ENCODE measurements around the gene TPO.
"Not testable (repeated sequence)": the region's sequence is repeated elsewhere in the genome, so short reads cannot be mapped to it uniquely, and the experiment has no call there.

The TPO gene

DNA sequence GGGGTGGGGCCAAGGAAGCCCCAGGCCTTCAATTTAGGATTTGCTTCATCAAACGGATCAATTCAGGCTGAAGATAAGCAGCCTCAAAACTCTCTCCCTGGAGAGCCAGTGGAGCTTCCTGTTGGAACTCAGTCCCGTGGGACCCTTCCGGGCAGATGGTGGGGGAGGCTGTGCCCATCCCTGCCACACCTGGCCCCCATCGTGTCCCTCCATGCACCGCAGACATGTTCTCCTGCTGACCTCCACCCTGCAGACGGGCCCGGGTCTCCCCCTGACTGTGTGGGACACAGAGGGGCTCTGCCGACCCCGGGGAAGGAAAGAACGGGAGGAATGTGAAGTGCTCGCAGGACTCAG, 144.2 kb downstream of the TPO start:
- no peak for DNase-seq (ENCODE audit: low spot score)

DNA sequence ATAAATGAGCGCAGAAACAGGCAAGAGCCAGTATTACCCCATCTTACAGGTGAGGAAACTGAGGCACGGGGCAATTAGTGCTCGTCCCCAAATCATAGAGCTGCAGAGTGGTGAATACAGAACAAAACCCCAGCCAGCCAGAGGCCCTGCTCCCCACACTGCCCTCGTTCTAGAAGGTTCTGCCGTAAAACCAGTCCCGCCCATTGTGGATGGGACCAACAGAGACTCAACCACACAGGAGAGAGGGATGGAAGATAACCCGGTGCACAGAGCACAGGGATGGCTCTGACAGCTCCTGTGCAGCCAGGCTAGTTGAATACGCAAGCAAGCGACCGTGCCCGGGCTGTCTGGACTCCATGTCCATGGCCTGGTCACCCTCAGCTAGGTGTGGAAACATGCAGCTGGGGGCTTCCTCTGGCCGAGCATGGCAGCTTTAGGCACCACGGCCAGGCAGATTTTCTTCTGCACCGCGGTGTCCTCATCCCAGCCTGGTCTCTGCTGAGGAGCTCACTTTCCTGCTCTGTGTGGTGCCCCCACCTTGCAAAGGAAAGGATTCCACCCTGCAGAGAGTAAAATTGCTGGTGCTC, 146.4 kb downstream of the TPO start:
- DNase-seq (ENCODE audit: low spot score): no peak

DNA sequence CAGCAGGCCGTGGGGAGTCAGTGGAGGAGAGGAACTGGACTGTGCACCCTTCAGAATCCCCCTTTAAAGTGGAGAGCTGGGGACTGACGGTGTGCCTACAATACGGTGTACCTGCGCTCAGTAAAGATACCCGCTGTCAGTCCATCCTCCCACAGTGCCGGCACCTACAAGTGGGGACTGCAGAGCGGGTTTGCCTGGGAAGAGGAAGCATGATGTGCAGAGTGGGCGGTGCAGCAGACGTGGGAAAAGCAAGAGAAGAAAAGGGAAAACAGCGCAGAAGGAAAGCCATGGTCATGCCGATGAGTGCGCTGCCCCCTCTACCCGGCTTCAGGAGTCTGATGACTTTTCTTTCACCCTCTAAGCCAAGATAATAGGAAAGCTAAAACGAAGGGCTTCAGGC, 148.0 kb downstream of the TPO start:
- DNase-seq (ENCODE audit: low spot score): no peak

DNA sequence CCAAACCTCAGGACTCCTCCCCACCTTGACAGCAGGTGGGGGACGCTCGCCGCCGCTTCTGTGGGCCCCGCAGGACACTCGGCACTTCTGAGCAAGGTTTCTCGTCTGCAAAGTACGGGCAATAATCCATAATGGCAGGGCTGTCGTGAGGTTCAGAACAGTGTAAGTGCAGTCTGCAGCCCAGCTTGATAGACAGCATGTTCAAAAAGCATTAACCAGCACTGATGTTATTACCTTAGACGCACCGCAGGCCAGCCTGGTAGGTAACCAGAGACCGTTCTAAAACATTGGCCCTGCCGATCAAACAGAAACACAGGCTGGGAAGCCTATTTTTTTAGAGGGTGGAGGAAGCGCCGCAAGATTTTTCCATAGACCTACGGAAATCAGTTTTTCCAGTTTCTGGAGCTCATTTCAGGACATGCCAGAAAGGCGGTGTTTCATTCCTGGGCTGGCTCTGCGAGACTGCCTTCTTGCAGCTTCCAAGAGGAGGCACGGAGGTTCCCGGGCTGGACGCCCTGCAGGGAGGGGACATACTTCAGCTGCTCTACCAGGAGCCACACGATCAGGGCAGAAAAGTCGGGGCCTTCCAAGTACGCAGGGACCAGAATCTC, 148.7 kb downstream of the TPO start:
- no peak for DNase-seq (ENCODE audit: low spot score)

DNA sequence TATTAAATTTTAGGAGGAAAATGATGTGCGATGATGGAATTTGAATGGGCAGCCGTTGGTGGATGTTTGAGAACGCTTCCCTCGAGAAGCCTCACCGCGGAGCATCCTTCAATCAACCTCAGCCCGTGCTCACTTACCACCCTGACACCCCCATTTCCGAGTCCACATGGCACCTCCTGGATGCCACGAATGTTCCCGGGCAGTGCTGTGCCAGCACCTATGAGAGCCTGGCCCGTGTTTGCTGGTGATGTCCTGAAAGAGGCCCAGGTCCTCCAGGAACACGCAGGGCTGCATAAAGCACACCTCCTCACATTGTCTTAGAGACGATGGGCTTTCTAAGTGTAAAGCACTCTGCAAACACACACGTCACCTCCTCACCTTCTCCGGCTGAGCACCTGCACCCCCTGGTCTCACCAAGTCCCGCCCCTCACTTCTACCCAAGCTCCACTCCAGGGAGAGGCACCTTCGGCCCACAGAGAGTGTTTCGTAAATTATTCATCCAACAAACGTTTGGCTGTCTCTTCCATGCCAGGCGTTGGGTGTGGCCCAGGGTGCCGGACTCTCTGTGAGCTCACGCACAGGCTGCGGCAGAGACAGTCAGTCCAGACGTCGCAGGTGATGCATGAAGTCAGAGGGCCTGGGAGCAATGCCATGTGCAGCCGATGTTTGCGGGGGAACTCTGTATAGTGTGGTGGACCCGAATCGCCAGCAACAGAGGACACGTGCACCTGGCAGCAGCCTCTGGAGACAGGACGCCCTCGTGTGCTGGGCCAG, 150.0 kb downstream of the TPO start:
- DNase-seq (ENCODE audit: low spot score): no peak

DNA sequence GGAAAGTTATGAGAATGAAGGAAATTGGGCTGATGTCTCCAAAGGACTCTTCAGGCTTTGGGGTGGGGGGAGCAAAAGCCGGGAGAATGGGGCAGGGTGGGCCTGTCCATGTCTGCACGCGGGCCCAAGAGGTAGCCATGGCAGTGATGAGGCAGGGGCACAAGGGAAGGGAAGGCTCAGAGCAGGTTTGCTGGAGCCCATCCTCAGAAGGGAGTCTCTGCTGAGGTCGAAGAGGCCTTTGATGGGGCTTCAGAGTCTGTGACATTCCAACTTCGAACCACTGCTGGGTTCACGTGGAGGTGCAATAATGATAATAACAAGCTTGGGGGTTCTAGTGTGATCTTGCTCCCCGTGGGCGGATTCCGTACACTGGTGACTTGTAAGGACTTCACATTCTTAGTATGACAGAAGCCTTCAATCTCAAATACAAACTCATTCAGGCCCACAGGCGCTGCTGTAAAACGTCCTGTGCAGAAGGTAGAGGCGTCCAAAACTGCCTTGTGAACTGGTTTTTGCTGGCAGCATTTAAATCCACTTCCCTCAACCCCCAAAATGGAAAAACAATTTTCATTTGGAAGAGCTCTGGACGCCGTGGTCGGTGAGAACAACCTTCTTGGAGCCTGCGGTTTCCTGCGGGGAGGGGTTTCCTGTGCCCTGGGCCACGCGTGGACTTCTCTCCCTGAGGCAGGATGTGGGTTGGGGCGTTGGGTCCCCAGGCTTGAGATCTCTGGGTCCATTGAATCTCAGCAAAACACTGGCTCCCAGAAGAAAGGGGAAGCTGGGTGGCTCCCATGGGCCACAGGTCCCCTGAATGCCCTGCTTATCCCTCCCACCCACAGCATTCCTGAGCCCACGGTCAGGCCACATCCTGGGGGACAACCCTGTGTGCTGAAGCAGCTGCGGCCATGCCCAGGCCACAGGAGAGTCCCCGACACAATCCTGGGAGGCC, 151.0 kb downstream of the TPO start:
- DNase-seq (ENCODE audit: low spot score): no peak

DNA sequence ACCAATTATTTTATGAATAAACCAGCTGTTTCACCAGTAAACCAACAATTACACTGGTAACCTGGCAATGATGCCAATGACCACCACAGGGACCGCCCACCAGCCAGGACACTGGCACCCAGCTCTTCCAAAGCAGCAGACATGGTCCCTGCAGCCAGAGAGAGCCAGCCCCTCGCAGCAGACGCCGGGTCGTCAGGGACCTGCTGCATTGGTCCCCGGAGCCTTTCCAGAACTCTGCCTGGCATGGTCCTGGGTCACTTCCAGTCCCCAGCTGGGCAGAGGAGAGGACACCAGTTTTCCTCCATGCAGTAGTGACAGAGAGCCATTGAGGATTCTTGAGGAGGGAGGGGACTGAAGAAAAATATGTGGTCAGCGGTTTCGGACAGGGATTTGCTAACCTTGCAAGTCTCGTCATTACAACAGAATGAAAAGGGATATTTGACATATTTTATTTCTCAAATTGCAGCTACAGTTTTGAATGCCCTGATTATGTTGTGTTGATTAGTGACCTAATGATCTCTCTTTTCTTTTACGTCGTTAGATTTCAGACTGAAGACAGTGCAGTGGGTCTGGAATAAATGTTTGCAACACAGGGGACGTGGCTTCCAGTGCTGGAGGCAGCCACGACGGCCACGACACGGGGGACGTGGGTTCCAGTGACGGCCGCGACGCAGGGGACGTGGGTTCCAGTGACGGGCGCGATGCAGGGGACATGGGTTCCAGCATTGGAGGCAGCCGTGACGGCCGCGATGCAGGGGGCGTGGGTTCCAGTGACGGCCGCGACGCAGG, 154.5 kb downstream of the TPO start:
- DNase-seq (ENCODE audit: low spot score): no peak

DNA sequence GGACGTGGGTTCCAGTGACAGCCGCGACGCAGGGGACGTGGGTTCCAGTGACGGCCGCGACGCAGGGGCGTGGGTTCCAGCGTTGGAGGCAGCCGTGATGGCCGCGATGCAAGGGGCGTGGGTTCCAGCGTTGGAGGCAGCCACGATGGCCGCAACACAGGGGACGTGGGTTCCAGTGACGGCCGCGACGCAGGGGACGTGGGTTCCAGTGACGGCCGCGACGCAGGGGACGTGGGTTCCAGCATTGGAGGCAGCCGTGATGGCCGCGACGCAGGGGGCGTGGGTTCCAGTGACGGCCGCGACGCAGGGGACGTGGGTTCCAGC, 155.0 kb downstream of the TPO start:
- DNase-seq (ENCODE audit: low spot score): not testable (repeated sequence)

DNA sequence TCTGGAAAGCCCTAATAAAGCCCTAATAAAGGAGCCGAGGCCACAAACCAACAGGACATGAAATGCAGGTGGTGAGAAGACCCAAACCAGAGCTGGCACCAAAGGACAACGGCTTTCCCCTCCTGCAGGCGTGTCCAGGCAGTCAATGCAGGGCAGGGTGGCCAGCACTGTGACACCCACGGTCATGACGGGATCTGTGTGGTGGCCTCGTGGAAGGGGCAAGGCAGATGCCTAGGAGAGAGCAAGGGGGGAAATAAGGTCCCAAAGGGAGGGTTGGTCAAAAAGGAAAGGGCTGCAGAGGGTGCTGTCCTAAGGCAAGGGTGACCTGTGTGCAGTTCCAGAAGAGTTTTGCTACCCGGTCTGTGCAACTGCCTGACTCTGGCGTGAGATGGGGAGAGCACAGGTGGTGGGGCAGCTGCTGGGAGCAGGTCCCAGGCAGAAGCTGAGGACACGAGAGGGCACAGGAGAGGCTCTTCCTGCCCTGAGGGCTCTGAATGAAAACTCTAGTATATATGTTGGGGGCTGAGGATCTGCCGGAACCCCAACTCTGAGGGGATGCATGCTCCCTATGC, 156.7 kb downstream of the TPO start:
- no peak for DNase-seq (ENCODE audit: low spot score)

DNA sequence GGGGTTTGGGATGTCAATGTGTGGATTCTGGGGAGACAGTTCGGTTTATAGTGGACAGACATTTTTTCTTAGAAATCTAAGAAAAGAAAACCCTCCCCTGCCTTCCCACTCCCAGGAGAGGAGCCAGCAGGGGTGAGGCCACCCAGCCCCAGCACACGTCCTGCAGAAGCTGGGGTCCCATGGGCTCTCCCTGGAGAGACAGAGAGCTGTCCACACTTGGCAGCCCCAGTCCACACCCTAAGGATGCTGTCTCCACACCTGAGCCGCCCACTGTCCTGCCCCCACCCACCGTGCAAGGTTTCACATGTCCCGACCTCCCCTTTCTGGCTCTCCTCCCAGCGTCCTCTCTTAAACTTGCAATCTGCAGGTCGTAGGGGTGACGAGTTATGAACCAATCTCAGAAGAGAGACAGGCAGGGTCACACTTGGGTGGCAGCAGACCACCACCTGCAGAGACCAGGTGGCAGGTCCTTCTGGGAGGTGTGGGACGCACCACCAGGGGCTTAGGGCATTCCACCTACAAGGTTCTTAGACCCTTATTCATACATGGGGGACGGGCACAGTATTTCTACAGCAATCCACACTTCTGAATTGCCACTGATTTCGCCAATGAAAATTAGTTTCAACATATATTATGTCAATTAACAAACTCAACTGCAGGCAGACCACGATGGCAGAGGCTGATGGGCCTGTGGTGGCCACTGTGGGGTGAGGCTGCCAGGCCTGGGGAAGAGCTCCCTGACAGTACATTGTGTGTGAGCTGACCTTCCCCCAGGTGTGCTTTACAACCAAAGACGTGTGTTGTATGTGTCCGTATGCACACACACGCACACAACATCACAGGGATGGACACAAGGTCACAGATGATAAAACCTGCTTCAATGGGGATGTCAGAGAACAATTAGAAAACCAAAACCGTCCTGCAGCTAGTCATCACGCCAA, 158.5 kb downstream of the TPO start:
- no peak for DNase-seq (ENCODE audit: low spot score)

DNA sequence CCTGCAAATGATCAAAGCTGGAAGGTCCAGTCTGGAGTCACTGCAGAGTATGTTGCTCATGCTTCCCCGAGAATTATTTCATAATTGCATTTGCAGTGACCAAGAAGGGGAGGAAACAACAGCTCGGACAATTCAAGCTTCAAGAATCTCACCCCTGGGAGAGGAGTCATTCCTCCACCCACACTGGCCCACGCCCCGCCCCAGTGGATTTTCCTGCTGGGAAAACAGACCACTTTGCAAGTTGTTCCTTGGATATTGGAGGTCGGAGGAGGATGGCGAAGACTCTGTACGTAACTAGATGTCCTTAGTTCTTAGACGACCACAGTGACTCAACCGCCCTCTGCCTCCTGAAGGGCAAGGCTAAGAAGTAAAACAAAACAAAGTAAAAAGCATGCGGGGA, 159.4 kb downstream of the TPO start:
- peak; percentile 70 for DNase-seq (ENCODE audit: low spot score)

DNA sequence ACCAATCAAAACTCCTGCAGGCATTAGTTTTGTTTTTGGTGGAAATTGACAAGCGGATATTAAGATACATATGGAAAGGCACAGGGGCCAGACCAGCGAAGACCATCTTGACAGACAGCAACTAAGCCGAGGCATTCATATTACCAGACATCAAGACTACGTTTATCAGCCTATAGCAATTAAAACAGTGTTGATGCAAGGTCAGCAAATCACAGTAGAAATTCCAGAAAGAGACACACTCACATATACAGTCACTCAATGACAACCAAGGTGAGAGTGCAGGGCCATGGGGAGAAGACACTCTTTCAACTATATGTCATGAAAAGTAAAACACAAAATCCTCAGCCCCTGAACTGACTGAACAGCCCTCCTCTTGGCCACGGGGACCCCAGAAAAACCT, 164.6 kb downstream of the TPO start:
- DNase-seq (ENCODE audit: low spot score): no peak

DNA sequence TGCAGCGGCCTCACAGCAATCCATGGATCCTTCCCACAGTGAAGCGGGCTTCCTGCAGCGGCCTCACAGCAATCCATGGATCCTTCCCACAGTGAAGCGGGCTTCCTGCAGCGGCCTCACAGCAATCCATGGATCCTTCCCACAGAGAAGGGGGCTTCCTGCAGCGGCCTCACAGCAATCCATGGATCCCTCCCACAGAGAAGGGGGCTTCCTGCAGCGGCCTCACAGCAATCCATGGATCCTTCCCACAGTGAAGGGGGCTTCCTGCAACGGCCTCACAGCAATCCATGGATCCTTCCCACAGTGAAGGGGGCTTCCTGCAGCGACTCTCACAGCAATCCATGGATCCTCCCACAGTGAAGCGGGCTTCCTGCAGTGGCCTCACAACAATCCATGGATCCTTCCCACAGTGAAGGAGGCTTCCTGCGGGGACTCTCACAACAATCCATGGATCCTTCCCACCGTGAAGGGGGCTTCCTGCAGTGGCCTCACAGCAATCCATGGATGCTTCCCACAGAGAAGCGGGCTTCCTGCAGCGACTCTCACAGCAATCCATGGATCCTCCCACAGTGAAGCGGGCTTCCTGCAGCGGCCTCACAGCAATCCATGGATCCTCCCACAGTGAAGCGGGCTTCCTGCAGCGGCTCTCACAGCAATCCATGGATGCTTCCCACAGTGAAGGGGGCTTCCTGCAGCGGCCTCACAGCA, 168.1 kb downstream of the TPO start:
- DNase-seq (ENCODE audit: low spot score): not testable (repeated sequence)

DNA sequence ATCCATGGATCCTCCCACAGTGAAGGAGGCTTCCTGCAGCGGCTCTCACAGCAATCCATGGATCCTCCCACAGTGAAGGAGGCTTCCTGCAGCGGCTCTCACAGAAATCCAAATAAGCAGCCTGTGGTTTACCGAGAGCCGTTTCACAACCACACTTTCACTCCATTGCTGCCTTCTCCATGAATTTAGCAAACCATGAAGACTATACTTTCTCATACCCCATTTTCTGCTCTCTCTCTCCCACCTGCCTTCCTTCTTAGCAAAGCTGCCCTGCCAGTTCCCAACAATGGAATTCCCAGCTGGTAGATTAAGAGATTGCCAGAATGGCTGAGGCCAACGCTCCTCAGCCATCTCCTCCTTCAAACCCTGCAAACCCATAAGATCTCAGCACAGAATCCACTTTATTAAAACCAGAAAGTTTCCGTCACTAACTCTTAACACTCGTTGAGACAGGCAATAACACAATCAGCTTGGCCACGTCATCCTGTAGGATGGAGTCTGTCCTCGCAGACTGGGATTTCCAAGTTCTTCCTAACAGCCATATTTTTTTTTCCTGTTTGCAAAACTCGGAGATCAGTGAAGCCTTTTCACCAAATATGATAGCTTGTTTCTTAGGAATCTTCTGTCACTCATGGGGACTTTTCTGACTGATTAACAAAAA, 168.8 kb downstream of the TPO start:
- DNase-seq (ENCODE audit: low spot score): no peak

DNA sequence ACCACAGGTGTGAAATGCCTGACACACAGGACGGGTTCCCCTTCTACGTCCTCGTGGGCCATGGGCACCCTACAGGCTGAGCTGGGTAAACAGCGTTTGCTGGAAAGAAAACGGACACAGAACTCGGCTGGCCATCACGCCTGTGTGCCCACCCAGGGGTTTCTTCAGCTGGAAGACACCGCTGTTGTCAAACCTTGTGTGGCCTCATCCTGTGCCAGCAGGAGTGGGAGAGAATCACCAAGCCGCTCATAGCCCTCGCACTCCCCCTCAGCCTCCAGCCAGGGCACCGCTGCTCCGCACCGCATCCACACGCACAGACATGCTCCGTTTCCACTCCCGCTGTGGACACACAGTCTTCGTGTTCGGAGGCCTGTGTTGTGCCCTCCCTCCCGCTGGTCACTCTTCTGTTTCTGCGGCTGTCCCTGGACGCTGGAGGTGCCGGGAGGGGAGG, 169.7 kb downstream of the TPO start:
- no peak for DNase-seq (ENCODE audit: low spot score)

DNA sequence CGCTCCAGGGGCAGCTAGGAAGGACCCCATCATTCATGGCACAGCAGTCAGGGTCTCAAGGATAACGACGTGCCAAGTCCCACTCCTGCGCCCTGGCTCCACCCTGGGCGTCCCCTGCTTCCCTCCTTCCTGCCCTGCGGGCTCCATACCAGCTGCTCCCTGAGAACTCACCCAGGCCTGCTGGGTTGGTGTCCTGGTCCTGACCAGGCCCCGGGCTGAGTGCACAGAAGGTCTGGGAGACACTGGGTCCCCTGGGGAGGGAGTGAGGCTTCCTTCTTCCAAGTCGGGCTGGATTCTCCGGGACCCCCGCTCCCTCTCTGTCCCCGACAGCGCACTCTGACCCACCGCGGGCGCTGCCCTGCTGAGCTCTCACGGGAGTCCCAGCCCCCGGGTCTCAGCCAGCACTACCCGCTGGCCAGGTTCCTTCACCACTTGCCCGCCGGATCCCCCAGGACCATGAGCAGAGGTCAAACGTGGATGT, 170.8 kb downstream of the TPO start:
- DNase-seq (ENCODE audit: low spot score): no peak

DNA sequence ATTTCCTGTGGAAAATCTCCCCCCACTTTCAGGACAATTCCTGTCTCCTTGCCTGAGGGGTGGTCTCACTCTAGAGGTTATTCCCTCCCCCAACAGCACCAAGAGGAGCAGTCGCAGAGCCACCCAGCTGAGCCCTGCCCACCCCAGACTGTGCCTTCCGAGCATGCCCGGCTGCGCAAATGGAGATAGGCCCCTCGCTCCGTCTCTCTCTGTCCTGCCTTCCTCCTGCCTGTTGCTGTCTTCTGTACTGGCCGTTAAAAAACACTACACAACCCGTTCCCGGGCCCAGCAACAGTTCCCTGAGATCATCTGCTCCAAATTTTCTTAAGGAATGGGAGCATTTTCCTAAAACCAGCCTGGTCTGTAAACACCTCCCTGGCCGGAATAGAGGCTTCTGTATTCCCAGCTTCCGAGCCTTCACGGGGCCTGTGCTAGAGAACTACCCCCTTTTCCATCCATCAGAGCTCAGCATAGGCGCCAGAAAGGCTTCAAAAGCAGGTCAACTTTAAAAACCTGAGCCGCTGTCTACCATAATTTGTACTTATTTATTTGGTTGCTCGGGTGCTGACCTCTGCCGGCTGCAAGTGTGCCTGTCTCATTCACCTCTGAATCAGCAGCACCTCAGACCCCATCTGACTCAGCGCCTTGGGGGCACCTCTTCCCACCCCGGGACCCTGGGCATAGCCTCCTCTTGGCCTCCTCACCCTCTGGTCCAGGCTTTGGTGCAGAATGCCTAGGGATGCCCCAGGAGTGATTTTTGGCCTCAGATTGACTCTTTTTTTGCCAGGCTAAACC, 171.6 kb downstream of the TPO start:
- no peak for DNase-seq (ENCODE audit: low spot score)

DNA sequence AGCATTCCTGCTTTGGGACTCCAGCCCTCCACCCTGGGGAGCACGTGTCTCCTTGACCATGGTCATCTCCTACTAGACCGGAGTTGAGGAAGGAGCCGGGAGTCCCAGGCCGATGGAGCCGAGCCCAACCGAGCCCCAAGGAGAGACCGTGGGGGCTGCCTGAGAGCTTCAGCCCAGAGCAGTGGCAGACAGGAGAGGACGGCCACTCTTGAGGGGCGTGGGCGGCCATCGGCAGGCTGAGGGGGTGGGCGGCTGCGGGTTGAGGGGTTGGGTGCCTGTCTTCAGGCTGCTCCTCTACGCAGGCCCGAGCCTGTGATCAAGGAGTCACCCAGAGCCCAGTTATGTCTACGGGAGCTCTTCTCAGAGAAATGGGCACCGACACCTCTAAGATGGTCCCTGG, 172.4 kb downstream of the TPO start:
- DNase-seq (ENCODE audit: low spot score): no peak
